Spleen (tissue), 11 donors: ENCODE measurements around the gene APP. TPM values are rescaled to one million over a fixed set of nuclear protein-coding genes. Genes with fewer than 3 reads are reported as not detected.

Experiments used
- DNase-seq: peaks from one replicate; pipeline ENCODE4 v3.0.0-alpha.2; 2020
- H3K27ac ChIP-seq, 8 donors: fragments of 200-600 bp; sonication (generic) in 7 of 8; 1 replicate in 4 of 8; 2 replicates in 4 of 8; pipeline versions ENCODE4 v1.5.0 to v1.8.0; 2016 to 2021; ENCODE audit warnings: inconsistent platforms in 4 of 8, mild to moderate bottlenecking in 4 of 8, moderate library complexity in 1 of 8
- H3K27me3 ChIP-seq, 7 donors: fragments of 200-600 bp; sonication (generic) in 6 of 7; replicated peaks in 1 of 7; 1 replicate in 4 of 7; 2 replicates in 3 of 7; pipeline versions ENCODE4 v1.5.0 to v1.8.0; 2016 to 2021; ENCODE audit warnings: inconsistent platforms in 3 of 7, mild to moderate bottlenecking in 1 of 7
- H3K36me3 ChIP-seq, 6 donors: fragments of 200-600 bp; sonication (generic) in 5 of 6; 1 replicate in 4 of 6; 2 replicates in 2 of 6; pipeline versions ENCODE4 v1.5.0 to v1.8.0; 2016 to 2021; ENCODE audit warnings: inconsistent platforms in 2 of 6
- H3K4me1 ChIP-seq, 6 donors: fragments of 200-600 bp; sonication (generic) in 5 of 6; 1 replicate in 3 of 6; 2 replicates in 3 of 6; pipeline versions ENCODE4 v1.5.0 to v1.8.0; 2016 to 2021; ENCODE audit warnings: inconsistent platforms in 3 of 6
- H3K4me3 ChIP-seq, 8 donors: fragments of 200-600 bp; sonication (generic) in 7 of 8; 1 replicate in 4 of 8; 2 replicates in 4 of 8; pipeline versions ENCODE4 v1.5.0 to v1.8.0; 2016 to 2021; ENCODE audit warnings: inconsistent platforms in 4 of 8, mild to moderate bottlenecking in 4 of 8, moderate library complexity in 2 of 8
- H3K9me3 ChIP-seq, 8 donors: fragments of 200-600 bp; sonication (generic) in 7 of 8; 1 replicate in 4 of 8; 2 replicates in 4 of 8; pipeline versions ENCODE4 v1.5.0 to v1.8.0; 2016 to 2021; ENCODE audit warnings: inconsistent platforms in 4 of 8
- CTCF ChIP-seq, 11 experiments: fragments of 200-600 bp in 7 of 11; fragments of 450-650 bp in 4 of 11; sonication (generic) in 4 of 11; IDR thresholded peaks in 8 of 11; conservative IDR thresholded peaks in 3 of 11; 1 replicate in 7 of 11; 2 replicates in 4 of 11; pipeline versions ENCODE4 v1.4.0 to v1.8.0; 2016 to 2021; ENCODE audit warnings: antibody characterized with exemption in 11 of 11, inconsistent platforms in 4 of 11, mild to moderate bottlenecking in 1 of 11
- POLR2A ChIP-seq, 3 donors: fragments of 450-650 bp; IDR thresholded peaks; one replicate each; pipeline ENCODE4 v1.5.1; 2017; ENCODE audit warnings: antibody characterized with exemption in 3 of 3, mild to moderate bottlenecking in 1 of 3
- POLR2AphosphoS5 ChIP-seq, 3 donors: sonication (generic); formaldehyde crosslinking; IDR thresholded peaks; one replicate each; pipeline ENCODE4 v1.5.1; 2017; ENCODE audit warnings: antibody characterized with exemption in 3 of 3
- WGBS, 5 donors: extraction: QIAGEN DNeasy Blood & Tissue Kit in 3 of 5; methylation state at CpG; one replicate each; pipeline versions ENCODE4 v1.1.5 to v1.1.7; 2013 to 2018; 5-methylcytosine and 5-hydroxymethylcytosine counted together
- intact Hi-C: fragments of 100-400 bp; cut with DNase I; formaldehyde crosslinking; loops from one replicate; pipeline ENCODE4 v1.15.0; 2023; ENCODE audit warnings: low total_unique reads
- polyA plus RNA-seq, 3 donors: library from polyadenylated mRNA; stranded (reverse); fragments of 200-250 nt; gene quantifications; one replicate each; pipeline ENCODE4 v1.2.1, GENCODE V29; 2013
- total RNA-seq, 7 donors: library from RNA; depleted of rRNA in 3 of 7; stranded (reverse); fragments of >200 nt in 3 of 7; fragmentation: NEBNext Ultra II Directional in 4 of 7; extraction: Animal tissue kit (Norgen Biotek cat#: 25700) in 4 of 7; gene quantifications; one replicate each; pipeline versions ENCODE4 v1.1.0 to v1.2.1, GENCODE V29; 2016 to 2021
- donor health status: healthy with polysubstance abuse.
- donor health status: DM: no; HTN: no; CAD: no; lungs with moderate emphysema.
- donor health status: DM: no; HTN: no; CAD: no.
- donor health status: Bipolar disorder and iron deficiency.
- donor health status: healthy.
- donor health status: DM: no; HTN: no; CAD: no.
- donor health status: DM: yes; HTN: yes; CAD: no.

The APP gene
- total and polyA plus RNA-seq, 10 donors, result 25.3 to 398 (median 282) TPM

GRCh38 chr21:25931765-25932164 is 238.8 kb downstream of the APP start:
- H3K27me3 ChIP-seq, result no peaks in the 10 kb centered on the region
- intact Hi-C loops, result no loop called here
- 57 to 96% (median 88%) methylated on average over 3 of the region's 3 CpGs for WGBS, 5 donors
- no peak for DNase-seq
- H3K4me1 ChIP-seq, result peaks cover 0 to 20% (median 3%) of the 10 kb centered on the region in 6 donors
- no peak overlapping the region for H3K27ac ChIP-seq
- no peaks in the 10 kb centered on the region for H3K36me3 ChIP-seq
- TF ChIP-seq POLR2A (IDR thresholded peaks at IDR 0.05), result no peak
- no peaks in the 10 kb centered on the region for H3K9me3 ChIP-seq
- H3K4me3 ChIP-seq, result no peak overlapping the region

- no peak for DNase-seq
- no peaks in the 10 kb centered on the region for H3K27me3 ChIP-seq
- WGBS, 5 donors, result 86 to 99% (median 92%) methylated on average over 9 of the region's 9 CpGs
- TF ChIP-seq CTCF (IDR thresholded peaks at IDR 0.05 in 8 of 11, conservative IDR thresholded peaks at IDR 0.05 in 3 of 11) (no peak), POLR2AphosphoS5 (IDR thresholded peaks at IDR 0.05) (no peak), POLR2A (IDR thresholded peaks at IDR 0.05) (no peak)
- no peak overlapping the region for H3K4me3 ChIP-seq
- H3K36me3 ChIP-seq, result no peaks in the 10 kb centered on the region
- intact Hi-C loops, result no loop called here
- peaks cover 0 to 27% (median 10%) of the 10 kb centered on the region in 6 donors for H3K4me1 ChIP-seq
- no peak overlapping the region for H3K27ac ChIP-seq
- no peaks in the 10 kb centered on the region for H3K9me3 ChIP-seq
Measured at GRCh38 chr21:25929856-25930520, 240.6 kb downstream of the APP start.

- H3K27ac ChIP-seq, result peak overlapping the region in 7 of 8 donors; percentile 6 to 77 (median 49)
- 73 to 87% (median 78%) methylated on average over 6 of the region's 6 CpGs for WGBS, 5 donors
- TF ChIP-seq CTCF (IDR thresholded peaks at IDR 0.05 in 8 of 11, conservative IDR thresholded peaks at IDR 0.05 in 3 of 11) (no peak), POLR2AphosphoS5 (IDR thresholded peaks at IDR 0.05) (no peak), POLR2A (IDR thresholded peaks at IDR 0.05) (no peak)
- no peak overlapping the region for H3K4me3 ChIP-seq
- peaks cover 0 to 23% (median 10%) of the 10 kb centered on the region in 6 donors for H3K4me1 ChIP-seq
- no peaks in the 10 kb centered on the region for H3K27me3 ChIP-seq
- no peaks in the 10 kb centered on the region for H3K36me3 ChIP-seq
- no peaks in the 10 kb centered on the region for H3K9me3 ChIP-seq
- DNase-seq, result no peak
- intact Hi-C loops, result no loop called here
Measured at GRCh38 chr21:25927195-25927880, 243.2 kb downstream of the APP start.

GRCh38 chr21:25925936-25926335 is 244.6 kb downstream of the APP start:
- DNase-seq, result no peak
- Histone ChIP-seq H3K27me3 (no peaks in the 10 kb centered on the region), H3K4me3 (no peak overlapping the region), H3K27ac (peak overlapping the region in 7 of 8 donors; percentile 43 to 77 (median 60)), H3K9me3 (no peaks in the 10 kb centered on the region), H3K36me3 (no peaks in the 10 kb centered on the region), H3K4me1 (peaks cover 0 to 23% (median 10%) of the 10 kb centered on the region in 6 donors)
- TF ChIP-seq POLR2A (IDR thresholded peaks at IDR 0.05) (no peak), POLR2AphosphoS5 (IDR thresholded peaks at IDR 0.05) (peak in 1 of 3 donors; percentile 82), CTCF (IDR thresholded peaks at IDR 0.05 in 8 of 11, conservative IDR thresholded peaks at IDR 0.05 in 3 of 11) (no peak)
- WGBS, 5 donors, result 23 to 40% (median 30%) methylated on average over 2 of the region's 2 CpGs
- intact Hi-C loops, result no loop called here
